HG03095 (cell line): ENCODE results near the gene GRIA2.
"Not testable (repeated sequence)": the region's sequence is repeated elsewhere in the genome, so short reads cannot be mapped to it uniquely, and the experiment has no call there.

Experiments used
- ATAC-seq: cut with Tn5 transposase; IDR thresholded peaks from one replicate; pipeline ENCODE4 v1.9.1; 2021; ENCODE audit warnings: moderate library complexity; ENCODE audit not compliant: unreplicated experiment

GRIA2 gene

GRCh38 chr4:157258165-157258564, 37.6 kb downstream of the GRIA2 start:
- not testable (repeated sequence) for ATAC-seq

GRCh38 chr4:157265281-157265680, 44.8 kb downstream of the GRIA2 start:
- ATAC-seq = no peak

DNA sequence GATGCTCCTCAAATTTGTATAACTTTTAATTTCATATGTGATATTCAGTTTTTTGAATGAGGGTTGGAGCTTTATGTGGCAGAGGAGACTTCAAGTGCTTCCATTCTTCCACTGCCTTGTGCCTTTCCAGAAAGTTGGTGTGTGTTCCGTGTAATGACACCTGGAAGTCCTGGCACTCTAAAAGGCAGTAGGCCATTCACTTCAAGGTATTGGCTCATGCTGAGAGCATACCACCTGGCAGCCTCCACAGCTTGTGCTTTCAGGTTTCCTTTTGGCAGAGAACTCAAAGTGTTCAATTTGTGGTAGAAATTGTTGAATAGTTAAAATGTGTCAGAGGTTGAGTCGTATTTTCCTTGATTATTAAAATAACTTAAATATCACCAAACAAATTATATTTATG, 49.6 kb downstream of the GRIA2 start:
- no peak for ATAC-seq

DNA sequence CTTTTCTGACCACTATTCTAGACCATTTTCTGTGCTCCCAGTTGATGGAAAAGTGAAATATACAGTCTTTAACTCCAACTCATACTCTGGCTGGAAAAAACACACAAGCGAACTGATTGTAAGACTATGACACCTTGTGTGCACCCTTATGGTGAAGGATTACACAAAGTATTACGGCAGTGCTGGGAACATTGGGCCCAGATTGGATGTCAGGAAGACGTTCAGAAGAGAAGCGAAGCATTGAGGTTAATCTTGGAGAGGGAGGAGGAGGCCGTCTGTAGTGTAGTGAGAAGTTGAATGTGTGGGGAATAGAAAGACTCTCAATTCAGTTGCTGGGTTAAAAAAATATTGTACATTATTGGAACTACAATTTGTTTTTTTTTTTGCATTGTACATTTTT, 50.0 kb downstream of the GRIA2 start:
- ATAC-seq = no peak

DNA sequence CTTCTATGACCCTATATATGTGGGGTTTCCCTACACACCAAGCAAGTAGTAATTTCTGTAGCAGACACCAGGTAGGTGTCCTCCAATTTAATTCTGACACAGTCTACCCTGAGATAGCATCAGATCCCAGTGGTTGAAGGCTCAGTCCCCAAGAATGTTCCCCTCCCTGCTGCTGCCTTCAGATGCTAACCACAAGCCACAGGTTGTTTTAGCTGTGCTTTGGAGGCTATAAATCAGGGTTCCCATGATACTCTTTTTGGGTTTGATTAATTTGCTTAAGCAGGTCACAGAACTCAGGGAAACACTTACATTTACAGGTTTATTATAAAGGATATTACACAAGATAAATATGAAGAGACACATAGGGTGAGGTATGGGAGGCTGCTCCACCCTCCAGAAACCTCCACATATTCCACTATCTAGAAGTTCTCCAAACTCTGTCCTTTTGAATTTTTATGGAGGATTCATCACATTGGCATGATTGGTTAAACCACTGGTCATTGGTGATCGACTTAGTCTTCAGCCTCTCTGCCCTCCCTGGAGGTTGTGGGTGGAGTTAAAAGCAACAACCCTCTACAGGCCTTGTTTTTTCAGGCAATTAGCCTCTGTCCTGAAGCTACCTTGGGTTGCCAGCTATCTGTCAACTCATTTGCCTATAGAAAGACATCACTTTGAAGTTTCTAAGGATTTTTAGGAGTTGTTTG, 50.8 kb downstream of the GRIA2 start:
- no peak for ATAC-seq

DNA sequence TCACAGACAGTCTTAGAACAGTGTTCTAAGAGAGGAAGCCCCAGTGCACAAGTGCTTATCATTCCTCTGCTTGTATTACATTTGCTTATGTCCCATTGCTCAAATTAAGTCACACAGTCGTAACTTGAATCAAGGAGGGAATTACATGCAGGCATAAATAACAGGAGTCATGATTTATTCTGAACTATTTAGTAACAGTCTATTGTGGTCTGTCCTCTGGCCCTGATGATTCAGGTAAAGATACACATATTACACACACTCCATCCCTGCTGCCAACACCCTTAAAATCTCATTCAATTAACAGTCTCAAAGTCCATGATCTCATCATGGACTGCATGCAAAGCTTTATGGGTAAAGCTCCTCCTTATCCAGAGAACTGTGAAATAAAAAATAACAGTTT, 60.1 kb downstream of the GRIA2 start:
- ATAC-seq = no peak

DNA sequence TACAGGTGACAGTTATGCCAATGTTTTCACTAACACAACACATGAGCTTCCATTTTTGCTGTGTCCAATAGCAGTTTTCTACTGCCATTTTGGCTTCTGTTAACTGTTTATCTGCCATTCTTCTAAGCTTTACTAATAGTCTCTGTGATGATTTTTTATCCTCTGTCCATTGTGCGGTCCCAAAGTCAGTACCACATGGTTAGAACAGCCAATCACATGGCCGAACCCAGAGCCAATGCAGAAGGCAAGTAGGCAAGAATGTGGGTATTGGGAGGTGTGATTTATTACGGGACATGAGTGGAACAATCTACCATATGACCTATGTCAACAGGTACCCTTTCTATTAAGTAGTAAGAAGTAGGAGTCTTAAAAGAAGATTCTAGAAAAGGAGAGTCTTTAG, 61.5 kb downstream of the GRIA2 start:
- no peak for ATAC-seq

- no peak for ATAC-seq
These were observed 66.9 kb downstream of the GRIA2 start for GRCh38 chr4:157287445-157287844.

- no peak for ATAC-seq
These were observed 70.1 kb downstream of the GRIA2 start for GRCh38 chr4:157290622-157291021.

DNA sequence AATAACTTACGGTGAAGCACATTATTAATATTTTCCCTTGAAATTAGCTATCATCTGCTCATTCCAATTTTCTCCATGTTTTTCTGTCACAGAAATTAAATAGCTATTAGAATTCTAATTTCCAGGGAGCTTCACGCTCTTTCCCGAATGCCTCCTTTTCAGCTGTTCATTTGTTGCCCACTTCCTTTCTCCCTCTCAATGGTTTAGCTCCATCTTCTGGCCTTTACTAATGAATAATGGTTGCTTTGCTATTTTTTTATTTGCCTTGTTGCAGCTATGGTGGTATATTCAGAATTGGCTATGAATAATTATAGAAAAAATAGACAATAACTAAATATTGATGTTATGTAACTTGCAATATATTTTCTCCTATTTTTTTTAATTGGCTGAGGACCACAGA, 70.5 kb downstream of the GRIA2 start:
- ATAC-seq = no peak

DNA sequence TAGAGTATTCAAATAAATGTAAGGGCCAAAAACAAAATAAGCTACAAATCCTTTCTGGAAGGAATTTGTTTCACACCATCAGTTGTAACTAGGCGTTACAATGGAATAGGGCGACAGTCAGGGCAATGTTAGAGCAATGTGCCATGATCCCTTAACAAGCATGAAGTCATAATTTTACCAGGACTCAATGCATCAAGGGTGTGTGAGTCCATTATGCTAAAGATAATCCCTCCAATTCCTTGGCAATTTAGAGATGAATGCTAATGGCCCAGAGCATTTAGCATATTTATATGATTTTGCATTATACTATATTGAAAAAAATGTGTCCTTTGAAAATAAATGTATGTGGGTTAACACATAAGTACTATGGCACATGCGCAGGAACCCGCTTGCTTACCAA, 73.1 kb downstream of the GRIA2 start:
- no peak for ATAC-seq

GRCh38 chr4:157294575-157294974, 74.0 kb downstream of the GRIA2 start:
- no peak for ATAC-seq

DNA sequence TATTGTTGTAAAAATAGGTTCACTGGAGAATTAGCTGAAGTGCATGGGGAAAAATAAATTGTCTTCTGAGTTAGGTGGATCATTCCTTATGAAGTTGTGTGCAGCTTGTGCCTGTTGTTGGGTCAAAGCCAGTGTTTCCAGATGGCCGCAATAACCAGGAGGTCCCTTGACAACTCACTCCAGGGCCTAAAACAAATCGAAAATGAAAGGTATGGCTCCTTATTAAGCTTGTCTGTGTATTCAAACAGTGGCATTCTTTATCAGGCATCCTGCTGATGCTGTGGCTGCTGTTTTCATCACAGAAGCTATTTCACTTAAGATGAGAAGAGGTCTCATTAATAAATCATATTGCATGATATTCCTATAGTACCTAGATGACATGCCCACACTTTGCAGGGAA, 80.2 kb downstream of the GRIA2 start:
- no peak for ATAC-seq

- ATAC-seq = no peak
These were observed 83.0 kb downstream of the GRIA2 start for GRCh38 chr4:157303471-157303960.

DNA sequence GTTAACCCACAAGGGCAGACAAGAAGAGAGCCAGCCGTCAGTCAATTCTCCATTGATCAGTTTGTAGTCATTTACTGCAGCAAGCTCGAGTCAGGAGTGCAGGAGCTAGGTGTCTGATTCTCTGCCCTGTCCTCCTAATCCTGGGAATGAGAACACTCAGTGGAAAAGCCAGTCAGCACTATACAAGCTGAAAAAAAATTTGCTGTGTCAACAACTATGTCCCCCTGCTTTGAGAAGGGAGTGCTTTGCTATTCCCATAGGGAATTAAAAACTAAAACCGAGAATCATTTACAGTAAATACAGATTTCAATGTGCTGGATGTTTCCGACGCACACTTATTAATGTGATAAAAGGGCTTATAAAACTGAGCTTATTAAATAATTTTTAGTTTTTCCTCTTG, 84.2 kb downstream of the GRIA2 start:
- ATAC-seq = no peak

DNA sequence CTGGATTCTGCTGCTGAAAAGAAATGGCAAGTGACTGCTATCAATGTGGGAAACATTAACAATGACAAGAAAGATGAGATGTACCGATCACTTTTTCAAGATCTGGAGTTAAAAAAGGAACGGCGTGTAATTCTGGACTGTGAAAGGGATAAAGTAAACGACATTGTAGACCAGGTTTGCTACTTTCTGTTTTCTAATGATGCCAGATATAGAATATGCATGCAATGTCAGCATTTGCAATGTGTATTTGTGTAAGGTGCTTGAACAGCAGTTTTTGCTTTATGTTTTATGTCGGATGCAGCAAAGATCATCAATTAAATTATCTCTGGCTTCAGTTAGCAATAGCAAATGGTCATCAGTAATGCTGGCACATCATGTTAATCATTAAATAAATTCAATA, 92.2 kb downstream of the GRIA2 start:
- ATAC-seq = no peak

DNA sequence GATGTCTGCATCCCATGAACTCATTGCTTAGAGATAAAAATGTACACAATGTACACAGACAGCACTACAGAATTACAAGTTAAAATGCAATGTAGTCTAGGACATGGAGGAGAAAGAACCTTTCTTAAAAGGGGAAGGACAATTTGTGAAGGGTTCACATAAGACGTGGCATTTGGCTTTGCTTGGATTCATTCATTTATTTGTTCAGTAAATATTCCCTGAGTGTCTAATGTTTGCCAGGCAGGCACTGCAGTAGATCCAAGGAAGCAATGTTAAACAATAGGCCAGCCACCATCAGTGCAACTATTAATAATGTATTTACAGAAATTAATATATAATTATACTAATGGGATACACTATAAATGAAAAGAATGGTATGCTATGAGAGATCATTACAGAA, 94.4 kb downstream of the GRIA2 start:
- no peak for ATAC-seq

- no peak for ATAC-seq
These were observed 95.4 kb downstream of the GRIA2 start for GRCh38 chr4:157315968-157316367.

GRCh38 chr4:157320092-157320491, 99.6 kb downstream of the GRIA2 start:
- ATAC-seq = no peak

DNA sequence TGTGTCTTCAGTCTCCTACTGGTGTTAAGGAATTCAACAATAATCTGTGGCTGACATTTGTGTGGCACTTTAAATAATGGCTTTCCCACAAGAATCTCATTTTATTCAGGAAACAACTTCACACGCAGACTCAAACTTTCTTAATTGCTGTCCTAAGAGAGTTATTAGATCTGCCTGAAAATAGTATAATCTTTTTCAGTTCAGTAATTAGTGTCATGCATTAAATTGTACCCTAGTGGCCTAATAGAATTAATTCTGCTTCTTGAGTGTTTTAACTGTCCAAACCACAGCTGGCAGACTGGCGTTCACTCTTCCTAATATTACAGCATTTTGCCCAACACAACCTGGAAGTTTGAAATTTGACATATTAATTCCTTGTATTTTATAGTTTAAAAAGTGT, 107.1 kb downstream of the GRIA2 start:
- ATAC-seq = no peak

DNA sequence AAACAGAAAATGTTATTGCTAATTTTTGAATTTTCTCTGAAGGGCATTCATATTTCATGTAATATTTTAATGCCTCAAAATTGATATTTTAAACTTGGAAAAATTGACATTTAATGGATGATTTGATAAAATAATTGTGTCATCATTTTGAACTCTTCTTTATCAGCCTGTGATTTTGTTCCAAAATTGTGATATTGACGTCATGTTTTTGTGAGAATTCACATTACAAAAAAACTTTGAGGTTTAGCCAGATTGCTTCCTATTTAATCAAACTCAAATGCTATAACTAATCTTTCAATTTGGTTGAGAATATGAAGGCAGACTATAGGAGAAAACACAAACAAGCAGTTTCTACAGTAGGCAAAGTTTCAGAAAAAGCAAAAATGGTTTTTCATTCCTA, 137.4 kb downstream of the GRIA2 start:
- ATAC-seq = no peak

- no peak for ATAC-seq
These were observed 137.9 kb downstream of the GRIA2 start for GRCh38 chr4:157358439-157358838.

DNA sequence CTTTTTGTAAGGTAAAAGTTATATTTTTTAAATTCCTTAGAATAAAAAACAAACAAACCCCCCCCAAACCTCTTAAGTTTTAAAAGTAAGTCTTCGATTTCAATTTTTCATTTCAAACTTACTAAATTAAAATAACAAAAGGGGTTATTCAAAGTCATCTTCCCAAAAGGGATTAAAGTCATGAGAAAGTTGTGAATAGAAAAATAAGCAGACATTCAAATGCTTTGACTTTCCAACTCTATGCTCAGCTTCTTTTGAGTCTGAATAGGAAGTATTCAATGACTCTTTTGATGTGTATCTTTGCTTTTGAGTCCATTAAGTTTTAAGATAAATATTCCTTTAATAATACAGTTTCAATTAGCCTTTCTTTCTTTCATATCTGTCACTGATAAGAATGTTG, 138.3 kb downstream of the GRIA2 start:
- no peak for ATAC-seq
